Ureter (tissue), 1 donor: ENCODE measurements around the gene RRAGD. TPM values are rescaled to one million over a fixed set of nuclear protein-coding genes. Genes with fewer than 3 reads are reported as not detected.

Source experiments
- DNase-seq: peaks from one replicate; pipeline ENCODE4 v3.0.0-alpha.2; 2020; ENCODE audit warnings: low spot score
- total RNA-seq: library from RNA; stranded (reverse); gene quantifications from one replicate; pipeline ENCODE4 v1.2.4, GENCODE V29; 2023
- donor health status: DM: yes; HTN: yes; CAD: no.

The RRAGD gene
- total RNA-seq = 14.6 TPM

- DNase-seq = peak; percentile 80
Measured at GRCh38 chr6:89412071-89413005, at the start of gene RRAGD. Gene RRAGD, minus strand, starts transcription at chr6:89412273. Its CDS starts 280 bp downstream, at chr6:89411993.

- DNase-seq = no peak
Measured at GRCh38 chr6:89460713-89461112, 48.6 kb upstream of the RRAGD start.

GRCh38 chr6:89459501-89459900, 47.4 kb upstream of the RRAGD start:
- DNase-seq = no peak

- no peak for DNase-seq
Measured at GRCh38 chr6:89458704-89459103, 46.6 kb upstream of the RRAGD start.

GRCh38 chr6:89454300-89454699, 42.2 kb upstream of the RRAGD start:
- no peak for DNase-seq

GRCh38 chr6:89452281-89452680, 40.2 kb upstream of the RRAGD start:
- no peak for DNase-seq

- DNase-seq = no peak
Measured at GRCh38 chr6:89449193-89449592, 37.1 kb upstream of the RRAGD start.

GRCh38 chr6:89443658-89444057, 31.6 kb upstream of the RRAGD start:
- DNase-seq = no peak

- DNase-seq = no peak
Measured at GRCh38 chr6:89440200-89440599, 28.1 kb upstream of the RRAGD start.

GRCh38 chr6:89439014-89439413, 26.9 kb upstream of the RRAGD start:
- no peak for DNase-seq

GRCh38 chr6:89438248-89438647, 26.2 kb upstream of the RRAGD start:
- no peak for DNase-seq

- DNase-seq = no peak
Measured at GRCh38 chr6:89436226-89436625, 24.2 kb upstream of the RRAGD start.

GRCh38 chr6:89434954-89435353, 22.9 kb upstream of the RRAGD start:
- DNase-seq = no peak

- no peak for DNase-seq
Measured at GRCh38 chr6:89434150-89434499, 22.1 kb upstream of the RRAGD start.

GRCh38 chr6:89433252-89434149, 21.4 kb upstream of the RRAGD start:
- no peak for DNase-seq

GRCh38 chr6:89432875-89433251, 20.8 kb upstream of the RRAGD start, which contains the start of gene ANKRD6:
Gene ANKRD6, plus strand, starts transcription at chr6:89433152. Its CDS starts 133,825 bp downstream, at chr6:89566977.
- DNase-seq = peak; percentile 71

GRCh38 chr6:89430201-89430962, 18.3 kb upstream of the RRAGD start:
- DNase-seq = no peak

- no peak for DNase-seq
Measured at GRCh38 chr6:89416796-89417195, 4.7 kb upstream of the RRAGD start.

- DNase-seq = no peak
Measured at GRCh38 chr6:89415185-89415584, 3.1 kb upstream of the RRAGD start.

- DNase-seq = no peak
Measured at GRCh38 chr6:89414215-89414614, 2.1 kb upstream of the RRAGD start.

GRCh38 chr6:89413006-89413400, 930 bp upstream of the RRAGD start:
- peak; percentile 70 for DNase-seq
